ENCODE measurements around the gene ADARB1. TPM values are rescaled to one million over a fixed set of nuclear protein-coding genes. Genes with fewer than 3 reads are reported as not detected.

Gene ADARB1
- total RNA-seq, 4 donors from 2014 or later, result 12.1 to 32.4 (median 14.4) TPM

- no peak for TF ChIP-seq CTCF (IDR thresholded peaks at IDR 0.05; ENCODE audit: low read depth)
Measured at GRCh38 chr21:45223236-45224185, 149.1 kb downstream of the ADARB1 start.

- TF ChIP-seq CTCF (IDR thresholded peaks at IDR 0.05; ENCODE audit: low read depth), result no peak
Measured at GRCh38 chr21:45224189-45224938, 150.0 kb downstream of the ADARB1 start.

- no peak for TF ChIP-seq CTCF (IDR thresholded peaks at IDR 0.05; ENCODE audit: low read depth)
Measured at GRCh38 chr21:45225041-45225740, 150.8 kb downstream of the ADARB1 start.

- no peak for TF ChIP-seq CTCF (IDR thresholded peaks at IDR 0.05; ENCODE audit: low read depth)
Measured at GRCh38 chr21:45225741-45226327, 151.5 kb downstream of the ADARB1 start.

- TF ChIP-seq CTCF (IDR thresholded peaks at IDR 0.05; ENCODE audit: low read depth), result no peak
Measured at GRCh38 chr21:45226540-45227326, 152.4 kb downstream of the ADARB1 start.

GRCh38 chr21:45227735-45228134 is 153.4 kb downstream of the ADARB1 start:
- no peak for TF ChIP-seq CTCF (IDR thresholded peaks at IDR 0.05; ENCODE audit: low read depth)
